Measurements from ENCODE around the gene SERPINA5.

GRCh38 chr14:94571395-94571794 lies 9.8 kb upstream of the SERPINA5 start:
- TF ChIP-seq, protein P1, sequence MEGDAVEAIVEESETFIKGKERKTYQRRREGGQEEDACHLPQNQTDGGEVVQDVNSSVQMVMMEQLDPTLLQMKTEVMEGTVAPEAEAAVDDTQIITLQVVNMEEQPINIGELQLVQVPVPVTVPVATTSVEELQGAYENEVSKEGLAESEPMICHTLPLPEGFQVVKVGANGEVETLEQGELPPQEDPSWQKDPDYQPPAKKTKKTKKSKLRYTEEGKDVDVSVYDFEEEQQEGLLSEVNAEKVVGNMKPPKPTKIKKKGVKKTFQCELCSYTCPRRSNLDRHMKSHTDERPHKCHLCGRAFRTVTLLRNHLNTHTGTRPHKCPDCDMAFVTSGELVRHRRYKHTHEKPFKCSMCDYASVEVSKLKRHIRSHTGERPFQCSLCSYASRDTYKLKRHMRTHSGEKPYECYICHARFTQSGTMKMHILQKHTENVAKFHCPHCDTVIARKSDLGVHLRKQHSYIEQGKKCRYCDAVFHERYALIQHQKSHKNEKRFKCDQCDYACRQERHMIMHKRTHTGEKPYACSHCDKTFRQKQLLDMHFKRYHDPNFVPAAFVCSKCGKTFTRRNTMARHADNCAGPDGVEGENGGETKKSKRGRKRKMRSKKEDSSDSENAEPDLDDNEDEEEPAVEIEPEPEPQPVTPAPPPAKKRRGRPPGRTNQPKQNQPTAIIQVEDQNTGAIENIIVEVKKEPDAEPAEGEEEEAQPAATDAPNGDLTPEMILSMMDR (IDR thresholded peaks at IDR 0.05): no peak
- TF ChIP-seq POLR2AphosphoS5 (IDR thresholded peaks at IDR 0.05; ENCODE audit: low read depth, low read length) (no peak), TCF7L2 (IDR thresholded peaks at IDR 0.05; ENCODE audit: low read depth, low read length) (no peak), SIN3A (IDR thresholded peaks at IDR 0.05; ENCODE audit: borderline replicate concordance, insufficient read depth, low read depth, low read length) (no peak)
- TF ChIP-seq, protein P2, sequence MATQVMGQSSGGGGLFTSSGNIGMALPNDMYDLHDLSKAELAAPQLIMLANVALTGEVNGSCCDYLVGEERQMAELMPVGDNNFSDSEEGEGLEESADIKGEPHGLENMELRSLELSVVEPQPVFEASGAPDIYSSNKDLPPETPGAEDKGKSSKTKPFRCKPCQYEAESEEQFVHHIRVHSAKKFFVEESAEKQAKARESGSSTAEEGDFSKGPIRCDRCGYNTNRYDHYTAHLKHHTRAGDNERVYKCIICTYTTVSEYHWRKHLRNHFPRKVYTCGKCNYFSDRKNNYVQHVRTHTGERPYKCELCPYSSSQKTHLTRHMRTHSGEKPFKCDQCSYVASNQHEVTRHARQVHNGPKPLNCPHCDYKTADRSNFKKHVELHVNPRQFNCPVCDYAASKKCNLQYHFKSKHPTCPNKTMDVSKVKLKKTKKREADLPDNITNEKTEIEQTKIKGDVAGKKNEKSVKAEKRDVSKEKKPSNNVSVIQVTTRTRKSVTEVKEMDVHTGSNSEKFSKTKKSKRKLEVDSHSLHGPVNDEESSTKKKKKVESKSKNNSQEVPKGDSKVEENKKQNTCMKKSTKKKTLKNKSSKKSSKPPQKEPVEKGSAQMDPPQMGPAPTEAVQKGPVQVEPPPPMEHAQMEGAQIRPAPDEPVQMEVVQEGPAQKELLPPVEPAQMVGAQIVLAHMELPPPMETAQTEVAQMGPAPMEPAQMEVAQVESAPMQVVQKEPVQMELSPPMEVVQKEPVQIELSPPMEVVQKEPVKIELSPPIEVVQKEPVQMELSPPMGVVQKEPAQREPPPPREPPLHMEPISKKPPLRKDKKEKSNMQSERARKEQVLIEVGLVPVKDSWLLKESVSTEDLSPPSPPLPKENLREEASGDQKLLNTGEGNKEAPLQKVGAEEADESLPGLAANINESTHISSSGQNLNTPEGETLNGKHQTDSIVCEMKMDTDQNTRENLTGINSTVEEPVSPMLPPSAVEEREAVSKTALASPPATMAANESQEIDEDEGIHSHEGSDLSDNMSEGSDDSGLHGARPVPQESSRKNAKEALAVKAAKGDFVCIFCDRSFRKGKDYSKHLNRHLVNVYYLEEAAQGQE (IDR thresholded peaks at IDR 0.05; ENCODE audit: insufficient read depth in 1 of 2, low read depth in 2 of 2, low read length in 1 of 2): no peak
